Nephron (organoid): ENCODE results near the gene RGL4.

ENCODE experiments used
- H3K27ac Mint-ChIP-seq, 3 experiments: 2 replicates each; pipeline ENCODE4 v1.8.0; 2020; ENCODE audit warnings: mixed read lengths in 3 of 3, mild to moderate bottlenecking in 2 of 3, moderate library complexity in 1 of 3
- H3K27me3 Mint-ChIP-seq: 2 replicates; pipeline ENCODE4 v1.8.0; 2021; ENCODE audit warnings: low read depth, mild to moderate bottlenecking, moderate library complexity, mixed read lengths
- H3K36me3 Mint-ChIP-seq: 2 replicates; pipeline ENCODE4 v1.8.0; 2020; ENCODE audit warnings: low read depth, mixed read lengths
- H3K4me1 Mint-ChIP-seq: 2 replicates; pipeline ENCODE4 v1.8.0; 2020; ENCODE audit warnings: mixed read lengths
- H3K4me3 Mint-ChIP-seq, 3 experiments: 2 replicates each; pipeline ENCODE4 v1.8.0; 2020; ENCODE audit warnings: mild to moderate bottlenecking in 3 of 3, mixed read lengths in 3 of 3, moderate library complexity in 2 of 3
- H3K9me3 Mint-ChIP-seq: 2 replicates; pipeline ENCODE4 v1.8.0; 2020; ENCODE audit warnings: mixed read lengths
- CTCF ChIP-seq, 3 experiments: fragments of 200-600 bp; sonication (generic); IDR thresholded peaks; one replicate each; pipeline ENCODE4 v1.5.0; 2021; ENCODE audit warnings: antibody characterized with exemption in 3 of 3; ENCODE audit not compliant: unreplicated experiment in 3 of 3

RGL4 gene

GRCh38 chr22:23691748-23692423 is 1.1 kb downstream of the RGL4 start:
- Mint-ChIP-seq H3K4me3 (no peak overlapping the region), H3K9me3 (no peaks in the 10 kb centered on the region), H3K4me1 (peaks cover 12% of the 10 kb centered on the region), H3K27me3 (peaks cover 4% of the 10 kb centered on the region), H3K36me3 (peaks cover 39% of the 10 kb centered on the region), H3K27ac (no peak overlapping the region)
- TF ChIP-seq CTCF (IDR thresholded peaks at IDR 0.05; ENCODE audit: unreplicated experiment in 3 of 3), result no peak

- no peak for TF ChIP-seq CTCF (IDR thresholded peaks at IDR 0.05; ENCODE audit: unreplicated experiment in 3 of 3)
- H3K9me3 Mint-ChIP-seq, result no peaks in the 10 kb centered on the region
- H3K27ac Mint-ChIP-seq, result no peak overlapping the region
- H3K27me3 Mint-ChIP-seq, result peaks cover 4% of the 10 kb centered on the region
- H3K4me3 Mint-ChIP-seq, result no peak overlapping the region
- H3K4me1 Mint-ChIP-seq, result peaks cover 9% of the 10 kb centered on the region
- H3K36me3 Mint-ChIP-seq, result peaks cover 39% of the 10 kb centered on the region
Observed at GRCh38 chr22:23692598-23693291, 1.9 kb downstream of the RGL4 start.

- Mint-ChIP-seq H3K4me1 (peaks cover 9% of the 10 kb centered on the region), H3K4me3 (no peak overlapping the region), H3K27me3 (peaks cover 4% of the 10 kb centered on the region), H3K36me3 (peaks cover 39% of the 10 kb centered on the region), H3K27ac (no peak overlapping the region), H3K9me3 (no peaks in the 10 kb centered on the region)
- TF ChIP-seq CTCF (IDR thresholded peaks at IDR 0.05; ENCODE audit: unreplicated experiment in 3 of 3), result no peak
Observed at GRCh38 chr22:23693979-23694680, 3.3 kb downstream of the RGL4 start.

- no peak overlapping the region for H3K4me3 Mint-ChIP-seq
- peaks cover 9% of the 10 kb centered on the region for H3K4me1 Mint-ChIP-seq
- no peaks in the 10 kb centered on the region for H3K9me3 Mint-ChIP-seq
- no peak for TF ChIP-seq CTCF (IDR thresholded peaks at IDR 0.05; ENCODE audit: unreplicated experiment in 3 of 3)
- H3K27me3 Mint-ChIP-seq, result peaks cover 4% of the 10 kb centered on the region
- peaks cover 43% of the 10 kb centered on the region for H3K36me3 Mint-ChIP-seq
- H3K27ac Mint-ChIP-seq, result no peak overlapping the region
Observed at GRCh38 chr22:23695141-23695540, 4.3 kb downstream of the RGL4 start.

- Mint-ChIP-seq H3K36me3 (peaks cover 43% of the 10 kb centered on the region), H3K9me3 (no peaks in the 10 kb centered on the region), H3K27me3 (peaks cover 4% of the 10 kb centered on the region), H3K27ac (no peak overlapping the region), H3K4me3 (no peak overlapping the region), H3K4me1 (peaks cover 9% of the 10 kb centered on the region)
- TF ChIP-seq CTCF (IDR thresholded peaks at IDR 0.05; ENCODE audit: unreplicated experiment in 3 of 3), result no peak
Observed at GRCh38 chr22:23695571-23696325, 4.9 kb downstream of the RGL4 start.
